HG02884 (cell line): ENCODE data around the gene SPATA2L.
A peak's percentile ranks its signal among the peaks of the same experiment; 100 is the strongest.

Source experiments
- ATAC-seq: cut with Tn5 transposase; IDR thresholded peaks from one replicate; pipeline ENCODE4 v1.9.1; 2021; ENCODE audit warnings: mild to moderate bottlenecking, moderate library complexity; ENCODE audit not compliant: unreplicated experiment

The SPATA2L gene

DNA sequence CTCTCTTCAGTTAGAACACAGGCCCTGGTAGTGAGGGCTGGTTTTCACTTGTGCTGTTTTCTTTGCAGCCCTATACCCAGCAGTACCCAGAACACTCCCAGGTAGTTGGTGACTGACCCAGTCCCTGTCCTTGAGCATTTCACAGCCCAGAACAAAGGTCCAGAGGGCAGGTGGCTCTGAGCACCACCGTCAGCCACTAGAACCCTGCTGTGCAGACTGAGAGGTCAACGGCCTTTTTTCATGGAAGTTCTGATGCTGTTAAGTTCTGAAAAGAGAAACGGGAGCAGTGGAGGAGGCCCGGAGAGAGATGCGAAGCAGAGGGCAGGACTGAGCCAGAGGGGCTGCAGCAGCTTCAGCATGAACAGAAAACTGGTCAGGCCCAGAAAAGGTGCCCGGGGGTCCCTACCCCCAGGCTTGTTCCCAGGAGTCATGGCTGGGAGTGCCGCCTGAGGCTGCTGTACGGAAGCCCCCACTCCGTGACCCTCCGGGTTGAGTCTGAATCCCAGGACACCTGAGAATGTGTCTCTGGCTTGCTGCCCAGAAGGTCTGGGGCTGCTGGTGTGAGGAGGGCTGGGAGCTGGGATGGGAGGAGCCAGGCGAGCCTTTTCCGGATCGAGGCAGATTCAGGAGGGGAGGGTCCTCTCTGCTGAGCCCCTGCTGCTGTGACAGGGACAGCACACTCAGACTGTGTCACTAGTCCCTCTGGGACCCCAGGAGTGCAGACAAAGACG is 28.5 kb upstream of the SPATA2L start:
- ATAC-seq: no peak

DNA sequence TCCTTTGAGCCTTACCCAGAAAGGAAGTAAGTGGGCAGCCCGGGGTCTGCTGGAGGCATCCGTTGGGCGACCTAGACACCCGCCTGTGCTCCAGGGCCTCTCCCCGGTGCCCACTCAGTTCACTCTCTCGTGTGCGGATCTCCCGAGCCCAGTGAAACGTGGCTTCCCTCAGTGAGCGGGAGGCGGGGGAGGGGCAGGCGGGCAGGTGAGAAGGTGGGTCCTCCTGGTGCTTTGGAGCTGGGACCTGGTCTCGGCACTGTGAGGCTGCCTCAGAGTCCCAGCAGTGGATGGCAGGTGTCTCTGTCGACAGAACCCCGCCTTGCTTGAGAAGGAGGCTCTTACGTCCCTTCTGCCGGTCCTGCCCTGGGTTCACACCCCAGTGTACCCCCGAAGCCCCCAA is 27.8 kb upstream of the SPATA2L start:
- no peak for ATAC-seq

DNA sequence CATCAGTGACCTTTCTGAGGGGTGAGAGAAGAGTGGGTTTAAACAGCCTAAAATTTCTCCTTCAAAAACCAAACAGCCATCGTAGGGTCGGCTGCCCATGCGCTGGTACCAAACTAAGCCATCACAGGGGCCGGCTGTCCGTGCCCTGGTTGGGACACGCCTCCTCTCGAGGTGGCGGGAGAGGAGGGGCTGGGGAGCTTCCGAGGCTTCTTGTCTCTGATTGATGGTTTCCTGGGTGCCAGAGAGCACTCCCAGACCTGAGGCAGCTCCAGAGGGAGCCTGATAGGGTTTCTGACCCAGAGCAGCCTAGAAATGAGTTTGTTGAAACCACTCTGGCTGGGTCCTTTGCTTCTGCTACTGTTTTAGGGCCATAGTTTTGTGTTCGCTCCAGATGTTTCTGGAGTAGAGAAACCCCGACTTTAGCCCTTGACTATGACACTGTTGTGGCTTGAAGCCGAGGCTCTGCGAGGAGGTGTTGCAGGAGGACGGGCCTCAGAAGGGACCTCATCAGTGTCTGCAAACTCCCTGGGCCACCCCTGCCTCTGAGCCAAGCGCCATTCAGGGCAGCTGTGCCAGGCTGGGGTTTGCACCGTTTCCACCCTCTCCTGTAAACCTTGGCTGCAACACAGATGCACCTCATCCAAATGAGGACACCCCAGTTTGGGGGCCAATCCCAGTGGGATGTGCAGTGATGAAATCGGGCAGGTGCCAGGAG is 26.1 kb upstream of the SPATA2L start:
- no peak for ATAC-seq

DNA sequence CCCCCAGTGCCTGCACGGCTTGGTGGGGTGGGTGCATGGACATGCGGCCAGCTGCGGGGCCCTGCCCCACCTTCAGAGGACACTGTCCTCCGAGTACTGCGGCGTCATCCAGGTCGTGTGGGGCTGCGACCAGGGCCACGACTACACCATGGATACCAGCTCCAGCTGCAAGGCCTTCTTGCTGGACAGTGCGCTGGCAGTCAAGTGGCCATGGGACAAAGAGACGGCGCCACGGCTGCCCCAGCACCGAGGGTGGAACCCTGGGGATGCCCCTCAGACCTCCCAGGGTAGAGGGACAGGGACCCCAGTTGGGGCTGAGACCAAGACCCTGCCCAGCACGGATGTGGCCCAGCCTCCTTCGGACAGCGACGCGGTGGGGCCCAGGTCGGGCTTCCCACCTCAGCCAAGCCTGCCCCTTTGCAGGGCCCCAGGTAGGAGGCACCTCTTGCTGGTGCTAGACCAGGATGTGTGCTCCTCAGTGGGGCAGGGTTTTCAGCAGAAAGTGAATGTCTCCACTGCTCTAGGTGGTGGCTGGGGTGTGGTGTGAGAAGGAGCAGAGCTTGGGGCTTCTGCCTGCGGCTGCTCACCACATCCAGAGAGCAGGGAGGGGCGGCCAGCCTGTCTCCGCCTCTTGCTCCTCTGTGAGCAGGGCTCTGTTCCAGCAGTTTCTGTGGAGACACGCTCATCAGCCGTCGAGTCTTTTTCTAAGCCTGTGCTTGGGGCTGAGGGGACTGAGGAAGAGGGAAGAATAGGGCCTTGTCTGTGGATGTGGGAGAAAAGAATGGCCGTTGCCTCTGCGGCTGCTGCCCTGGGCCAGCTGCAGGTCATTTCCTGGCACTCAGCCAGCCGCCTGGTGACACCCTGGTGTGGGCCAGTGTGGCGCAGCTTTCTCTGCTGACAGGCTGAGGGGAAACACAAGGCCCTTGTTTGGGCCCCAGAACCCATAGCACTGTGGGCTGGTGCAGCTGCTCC is 22.1 kb upstream of the SPATA2L start:
- ATAC-seq: no peak

DNA sequence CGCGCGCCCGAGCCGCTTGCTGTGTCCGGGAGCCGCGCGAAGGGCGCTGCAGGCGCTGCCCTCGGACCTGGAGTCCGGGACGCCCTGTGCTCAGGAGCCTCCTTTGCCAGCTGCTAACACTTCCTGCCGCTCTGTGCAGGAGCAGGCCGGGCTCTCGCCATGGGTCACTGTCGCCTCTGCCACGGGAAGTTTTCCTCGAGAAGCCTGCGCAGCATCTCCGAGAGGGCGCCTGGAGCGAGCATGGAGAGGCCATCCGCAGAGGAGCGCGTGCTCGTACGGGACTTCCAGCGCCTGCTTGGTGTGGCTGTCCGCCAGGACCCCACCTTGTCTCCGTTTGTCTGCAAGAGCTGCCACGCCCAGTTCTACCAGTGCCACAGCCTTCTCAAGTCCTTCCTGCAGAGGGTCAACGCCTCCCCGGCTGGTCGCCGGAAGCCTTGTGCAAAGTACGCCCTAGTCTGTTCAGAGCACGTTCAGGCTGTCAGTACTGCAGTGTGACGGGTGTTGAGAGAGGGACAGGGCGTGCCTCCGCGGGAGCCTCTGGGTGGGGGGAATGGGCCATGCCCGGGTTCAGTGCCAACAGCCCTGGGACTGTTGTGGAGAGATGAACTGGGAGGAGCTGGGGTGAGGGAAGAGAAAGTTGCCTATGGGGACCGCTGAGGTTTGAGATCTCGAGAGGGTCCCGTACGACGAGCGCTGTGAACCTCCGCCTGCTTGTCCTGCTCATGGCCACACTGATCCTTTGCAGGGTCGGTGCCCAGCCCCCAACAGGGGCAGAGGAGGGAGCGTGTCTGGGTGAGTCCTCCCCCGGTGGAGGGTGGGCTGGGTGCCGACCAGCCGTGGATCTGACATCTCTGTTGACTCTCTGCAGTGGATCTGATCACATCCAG is 21.1 kb upstream of the SPATA2L start:
- no peak for ATAC-seq

DNA sequence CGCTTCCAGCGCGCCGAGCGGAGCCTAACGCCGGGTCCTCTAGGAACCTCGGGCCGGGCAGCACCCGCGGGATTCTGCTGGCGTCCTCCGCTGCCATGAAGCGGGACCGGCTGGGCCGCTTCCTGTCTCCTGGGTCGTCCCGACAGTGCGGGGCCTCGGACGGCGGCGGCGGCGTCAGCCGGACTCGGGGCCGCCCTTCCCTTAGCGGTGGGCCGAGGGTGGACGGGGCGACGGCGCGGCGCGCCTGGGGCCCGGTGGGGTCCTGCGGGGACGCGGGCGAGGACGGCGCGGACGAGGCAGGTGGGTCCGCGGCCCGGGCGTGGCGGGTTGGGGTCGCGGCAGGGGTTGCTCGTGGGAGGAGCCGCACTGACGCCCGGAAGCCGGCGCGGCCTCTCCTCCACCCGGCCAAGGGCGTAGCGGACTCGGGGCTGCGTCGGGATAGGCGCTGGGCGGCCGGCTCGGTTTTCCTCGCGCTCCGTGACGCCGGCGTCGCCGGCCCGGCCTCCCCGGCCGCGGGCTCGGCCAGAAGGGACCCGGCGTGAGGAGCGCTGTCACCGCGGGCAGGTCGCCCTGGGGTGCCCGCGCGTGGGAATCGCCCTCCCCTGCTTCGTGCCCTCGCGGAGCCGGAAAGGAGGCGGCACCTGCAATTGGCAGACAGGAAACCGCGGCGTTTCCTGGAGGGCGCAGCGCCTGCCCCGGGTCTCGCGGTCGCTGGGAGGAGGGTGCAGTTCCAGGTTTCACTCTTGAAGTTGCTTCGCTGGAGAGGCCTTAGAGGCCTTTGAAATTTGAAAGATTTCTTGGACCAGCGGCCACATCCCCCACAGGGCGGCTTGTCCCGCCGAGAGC is 20.3 kb upstream of the SPATA2L start:
- ATAC-seq: peak; percentile 17

DNA sequence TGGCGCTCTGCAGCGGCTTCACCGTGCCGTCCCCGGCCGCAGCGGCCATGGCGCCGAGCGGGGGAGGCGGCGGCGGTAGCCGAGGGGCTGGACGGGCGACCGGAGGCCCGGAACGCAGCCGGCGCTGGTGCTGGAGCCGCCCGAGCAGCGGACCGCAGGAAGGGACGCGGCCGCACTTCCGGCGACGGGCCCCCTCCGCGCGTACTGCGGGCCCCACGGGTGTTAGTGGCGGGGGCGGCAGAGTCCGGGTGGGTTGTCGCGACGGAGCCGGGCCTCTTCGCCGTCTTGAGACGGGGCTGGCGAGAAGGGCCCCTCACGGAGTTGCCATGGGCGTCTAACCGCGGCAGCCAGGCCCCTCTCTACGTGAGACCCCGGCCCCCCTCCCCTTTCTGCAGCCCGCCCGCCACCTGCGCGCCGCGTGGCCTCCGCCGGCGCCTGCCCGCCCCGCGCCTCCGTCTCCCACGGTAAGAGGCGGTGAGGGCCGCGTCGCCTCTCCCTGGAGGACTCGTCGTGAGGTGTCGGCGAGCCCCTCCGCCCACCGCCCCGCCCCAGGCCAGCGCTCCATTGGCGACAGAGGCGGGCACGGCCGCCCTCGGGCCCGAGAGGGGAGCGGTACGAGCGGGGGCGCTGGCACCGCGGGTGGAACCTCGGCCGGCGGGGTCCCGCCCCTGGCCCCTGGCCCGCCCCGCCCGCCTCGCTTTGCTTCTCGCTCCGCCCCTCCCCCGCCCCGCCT is 19.5 kb upstream of the SPATA2L start, which contains the start of the genes VPS9D1 and ZNF276:
TSS of gene VPS9D1 (minus strand) at position 86 of the 733 bp plus-strand sequence. CDS start at position 49, 37 bp downstream.
TSS of gene ZNF276 (plus strand) at position 725 of the 733 bp plus-strand sequence. CDS start 104 bp downstream, outside the sequence.
- ATAC-seq: peak; percentile 38

DNA sequence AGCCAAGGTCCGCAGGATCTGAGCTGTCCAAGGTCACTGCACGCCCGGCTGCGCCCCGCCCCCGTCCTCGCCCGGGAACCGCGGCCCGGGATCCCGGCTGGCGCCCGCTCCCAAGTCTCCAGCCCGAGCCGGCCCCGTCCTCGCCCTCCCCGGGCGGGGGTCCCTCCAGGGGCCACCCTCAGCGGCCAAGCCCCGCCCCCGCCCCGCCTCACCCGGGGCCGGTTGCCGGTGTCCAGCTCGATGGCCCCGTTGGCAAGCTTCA is 19.0 kb upstream of the SPATA2L start:
- peak; percentile 4 for ATAC-seq

DNA sequence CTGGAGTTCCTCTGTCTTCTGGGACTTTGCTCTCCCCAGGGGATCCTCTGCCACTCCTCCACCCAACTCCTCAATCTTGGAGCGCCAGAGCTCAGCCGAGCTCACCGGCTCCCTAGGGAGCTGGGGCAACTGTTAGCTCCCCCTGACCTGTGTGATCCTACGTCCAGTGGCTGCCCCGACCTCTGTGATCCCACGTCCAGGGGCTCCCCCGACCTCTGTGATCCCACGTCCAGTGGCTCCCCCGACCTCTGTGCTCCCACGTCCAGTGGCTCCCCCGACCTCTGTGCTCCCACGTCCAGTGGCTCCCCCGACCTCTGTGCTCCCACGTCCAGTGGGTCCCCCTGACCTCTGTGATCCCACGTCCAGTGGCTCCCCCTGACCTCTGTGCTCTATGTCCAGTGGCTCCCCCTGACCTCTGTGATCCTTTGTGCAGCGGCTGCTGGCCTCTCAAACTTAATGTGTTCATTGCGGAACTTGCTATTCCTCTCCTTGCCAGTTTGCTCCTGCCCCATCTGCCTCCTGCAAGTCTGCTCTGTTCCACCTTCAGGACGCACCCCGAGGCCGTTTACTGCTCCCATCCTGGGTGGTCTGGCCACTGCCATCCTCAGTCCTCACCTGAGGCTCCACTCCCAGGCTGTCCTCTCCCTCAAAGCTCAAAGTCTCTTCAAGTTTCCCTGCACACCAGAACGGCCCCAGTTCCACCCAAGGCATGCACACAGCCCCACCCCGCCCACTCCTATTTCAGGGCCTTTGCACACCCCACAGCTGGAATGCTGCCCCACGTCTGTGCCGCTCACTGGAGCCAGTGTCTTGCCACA is 16.4 kb upstream of the SPATA2L start:
- no peak for ATAC-seq

DNA sequence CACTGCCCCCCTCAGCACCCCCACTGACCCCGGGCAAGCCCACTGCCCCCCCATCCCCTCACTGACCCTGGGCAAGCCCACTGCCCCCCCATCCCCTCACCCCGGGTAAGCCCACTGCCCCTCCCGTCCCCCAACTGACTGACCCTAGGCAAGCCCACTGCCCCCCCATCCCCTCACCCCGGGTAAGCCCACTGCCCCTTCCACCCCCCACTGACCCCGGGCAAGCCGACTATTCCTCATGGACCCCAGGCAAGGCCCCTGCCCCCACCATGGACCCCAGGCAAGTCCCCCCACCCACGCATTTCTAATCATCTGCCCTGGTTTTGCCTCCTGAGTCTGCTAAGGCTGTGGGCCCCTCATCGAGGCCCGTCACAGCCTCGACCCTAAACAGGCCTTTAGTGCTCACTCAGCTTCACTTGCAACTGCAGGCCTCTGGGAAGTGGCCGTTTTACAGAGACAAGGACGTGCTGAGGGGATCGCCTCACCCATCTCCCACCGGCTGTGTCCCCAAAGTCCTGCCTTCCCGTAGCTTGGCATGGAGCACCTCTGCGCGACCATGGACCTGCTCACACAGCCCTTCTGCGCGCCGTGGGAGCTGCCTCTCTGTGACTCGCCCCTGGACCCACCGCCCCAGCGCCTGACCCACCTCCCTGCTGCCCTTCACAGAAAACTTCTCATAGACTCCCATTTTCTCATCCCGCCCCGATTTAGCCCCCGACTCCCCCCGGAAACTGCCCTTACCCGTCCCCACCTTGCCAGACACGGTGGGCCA is 15.6 kb upstream of the SPATA2L start:
- no peak for ATAC-seq

DNA sequence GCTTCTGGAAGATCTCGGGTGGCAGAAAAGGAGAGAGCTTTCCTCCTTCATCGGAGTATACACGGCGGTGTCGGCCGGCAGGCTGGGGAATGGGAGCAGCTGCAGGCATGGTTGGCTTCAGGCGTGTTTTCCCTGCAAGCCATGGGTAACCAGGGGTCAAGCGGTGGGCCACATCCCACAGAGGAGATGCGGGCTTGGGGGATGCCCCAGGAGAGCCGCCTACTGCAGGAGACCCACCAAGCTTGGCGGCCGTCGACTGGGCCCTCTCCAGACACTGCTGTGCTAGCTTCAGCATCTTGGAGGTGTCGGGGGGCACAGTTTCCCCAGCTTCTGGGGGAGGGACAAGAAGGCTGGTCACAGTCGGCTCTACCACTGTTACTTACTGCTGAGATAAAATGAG is 15.0 kb upstream of the SPATA2L start:
- no peak for ATAC-seq

DNA sequence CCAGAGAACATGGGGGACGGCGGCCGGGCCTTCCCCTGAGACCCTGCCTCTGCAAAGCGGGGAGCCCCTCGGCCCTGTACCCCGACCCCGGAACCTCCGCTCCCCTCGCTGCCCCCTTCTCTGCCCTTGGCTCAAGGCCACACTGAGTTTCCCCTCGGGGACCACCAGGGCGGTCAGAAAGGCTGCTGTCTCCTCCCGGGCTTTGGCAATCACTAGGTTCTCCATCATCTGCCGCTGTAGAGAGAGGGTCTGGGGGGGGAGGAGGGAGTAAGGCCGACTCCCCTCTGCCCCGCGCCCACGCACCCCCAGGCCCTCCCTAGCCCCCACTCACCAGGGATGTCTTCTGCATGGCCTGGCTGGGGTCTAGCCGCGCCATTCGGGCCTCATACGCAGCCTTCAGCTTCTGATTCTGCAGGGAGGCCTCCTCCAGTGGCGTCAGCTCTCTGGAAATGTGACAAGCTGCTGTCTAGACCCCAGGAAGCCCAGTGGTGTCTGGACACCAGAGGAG is 10.8 kb upstream of the SPATA2L start:
- ATAC-seq: no peak

DNA sequence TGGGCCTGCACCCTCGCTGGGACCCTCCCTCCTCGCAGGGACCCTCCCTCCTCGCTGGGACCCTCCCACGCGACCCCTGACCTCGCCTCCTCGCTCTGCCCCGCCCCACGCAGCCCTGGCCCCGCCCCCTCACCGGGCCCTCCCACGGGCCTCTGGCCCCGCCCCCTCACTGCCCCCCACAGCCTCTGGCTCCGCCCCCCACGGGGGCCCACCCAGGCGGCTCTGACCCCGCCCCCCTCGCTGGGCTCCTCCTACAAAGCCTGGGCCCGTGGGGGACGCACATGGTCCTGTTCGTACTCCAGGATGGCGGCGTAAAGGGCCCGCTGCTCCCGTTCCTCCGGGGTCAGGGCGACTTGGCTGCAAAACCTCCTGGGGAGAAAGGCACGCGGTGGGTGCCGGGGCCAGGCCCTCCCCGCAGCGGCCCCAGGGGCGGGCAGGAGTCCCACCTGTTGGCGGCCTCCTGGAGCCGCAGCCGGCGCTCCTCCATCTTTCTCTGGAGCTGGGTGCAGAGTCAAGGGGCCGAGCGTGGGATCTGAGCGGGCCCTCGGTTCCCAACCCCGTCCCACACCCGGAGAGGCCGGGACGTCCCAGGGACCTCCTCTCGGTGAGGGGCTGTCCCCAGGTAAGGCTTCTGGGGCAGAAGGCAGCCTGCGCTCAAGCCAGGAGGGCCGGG is 10.2 kb upstream of the SPATA2L start:
- ATAC-seq: no peak

DNA sequence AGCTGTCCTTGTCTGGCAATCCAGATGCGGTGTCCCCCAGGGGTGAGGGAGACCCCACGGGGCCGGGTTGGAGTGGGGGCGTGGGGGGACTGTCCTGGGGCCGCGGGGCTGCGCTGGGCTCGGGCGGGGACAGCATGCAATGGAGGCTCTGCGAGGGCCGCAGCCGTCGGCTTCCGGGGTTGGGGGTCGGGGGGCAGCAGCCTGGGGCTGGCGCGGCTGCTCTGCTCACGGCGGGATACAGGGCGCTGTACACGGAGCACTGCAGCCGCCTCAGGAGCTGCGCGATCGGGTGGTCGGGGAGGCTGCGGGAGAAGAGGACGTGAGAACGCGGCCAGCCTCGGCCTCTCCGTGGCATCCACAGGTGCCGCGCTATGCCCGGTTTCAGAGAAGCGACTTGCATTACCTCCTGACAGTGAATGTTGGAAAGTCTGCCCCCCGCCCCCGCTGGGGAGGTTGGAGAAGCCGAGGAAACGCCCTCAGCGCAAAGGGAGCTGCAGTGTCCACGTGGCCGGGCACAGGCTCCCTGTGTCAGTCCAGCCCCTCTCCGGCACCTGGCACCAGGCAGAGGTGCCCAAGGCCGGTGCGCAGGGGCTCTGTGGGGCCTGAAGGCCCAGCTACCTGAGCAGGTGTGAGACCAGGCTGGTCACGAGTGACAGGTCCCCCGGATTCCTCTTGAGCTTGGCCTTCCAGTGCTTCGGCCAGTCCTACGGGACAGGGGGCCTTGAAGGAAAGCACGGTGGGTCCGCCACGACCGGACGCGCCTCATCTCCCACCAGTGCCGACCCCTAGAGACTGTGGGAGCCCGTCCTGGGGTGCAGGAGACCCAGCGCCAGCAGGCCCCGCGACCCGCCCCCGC is 9.4 kb upstream of the SPATA2L start:
- no peak for ATAC-seq

DNA sequence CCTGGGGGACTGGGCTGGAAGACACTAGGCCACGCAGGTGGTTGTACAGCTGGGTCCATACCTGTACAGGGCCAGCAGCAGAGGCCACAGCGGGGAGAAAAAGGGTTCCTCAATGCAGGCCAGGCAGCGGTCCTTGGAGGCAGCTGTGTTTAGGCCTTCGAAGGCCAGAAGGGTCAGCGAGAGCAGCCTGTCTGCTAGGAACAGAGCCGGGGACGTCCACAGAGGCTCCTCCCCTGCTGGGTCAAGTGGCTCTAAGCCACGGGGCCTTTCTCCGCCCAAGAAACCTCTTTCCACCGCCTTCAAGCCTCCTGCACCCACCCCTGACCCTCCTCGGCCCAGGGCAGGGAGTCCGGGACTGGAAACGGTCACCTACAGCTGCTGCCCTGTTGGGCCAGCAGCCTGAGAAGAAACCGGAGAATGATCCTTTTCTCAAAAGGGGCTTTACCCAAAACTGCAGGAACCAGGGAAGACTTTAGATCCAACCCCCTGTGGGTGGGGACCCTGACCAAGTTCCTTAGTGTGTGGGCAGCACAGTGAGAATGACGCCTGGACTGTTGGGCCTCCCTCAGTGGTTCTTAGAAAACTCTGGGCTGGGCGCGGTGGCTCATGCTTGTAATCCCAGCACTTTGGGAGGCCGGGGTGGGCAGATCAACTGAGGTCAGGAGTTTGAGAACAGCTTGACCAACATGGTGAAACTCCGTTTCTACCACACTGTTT is 8.4 kb upstream of the SPATA2L start:
- ATAC-seq: no peak
